ENCODE data around the gene GAN. TPM values are rescaled to one million over a fixed set of nuclear protein-coding genes. Genes with fewer than 3 reads are reported as not detected.
A peak's percentile ranks its signal among the peaks of the same experiment; 100 is the strongest.
"Not testable (repeated sequence)": the region's sequence is repeated elsewhere in the genome, so short reads cannot be mapped to it uniquely, and the experiment has no call there.

Gene GAN
- total RNA-seq, 1 donor from 2014 or later: 20.9 TPM

DNA sequence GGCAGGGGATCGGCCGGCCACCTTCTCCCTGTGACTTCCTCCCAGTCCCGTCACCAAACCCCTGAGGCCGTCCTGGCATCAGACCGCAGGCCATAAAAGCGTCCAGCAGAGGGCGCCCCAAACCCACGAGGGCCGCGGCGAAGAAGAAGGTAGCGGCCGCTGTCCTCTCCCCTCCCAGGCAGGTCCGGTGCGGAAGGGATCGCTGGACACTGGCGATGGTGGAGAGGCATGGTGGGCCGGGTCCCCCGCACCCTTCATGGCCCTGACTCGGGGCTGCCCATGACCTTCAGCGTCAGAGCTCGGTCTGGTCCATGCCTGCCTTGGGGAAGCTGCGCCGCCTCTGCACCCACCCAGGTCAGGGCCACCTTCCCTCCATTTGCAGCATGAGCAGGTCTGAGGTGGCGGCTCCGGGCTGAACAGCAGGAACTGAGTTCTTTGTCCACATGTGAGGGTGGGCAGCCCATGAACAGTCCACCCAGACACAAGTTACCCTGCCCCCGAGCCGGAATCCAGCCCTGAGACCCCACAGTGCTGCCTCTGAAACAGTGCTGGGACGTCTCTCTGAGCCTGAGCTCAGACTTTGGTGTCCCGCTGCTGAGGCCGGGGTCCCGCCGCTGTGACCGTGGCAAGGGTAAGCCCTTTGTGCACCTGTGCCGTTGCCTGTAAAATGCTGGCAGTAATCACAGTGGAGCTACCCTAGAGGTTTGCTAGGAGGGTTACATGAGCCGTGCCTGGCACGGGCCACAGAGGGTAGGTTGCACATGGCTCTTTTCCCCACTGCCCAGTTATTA, 89.0 kb downstream of the GAN start:
- TF ChIP-seq CTCF (IDR thresholded peaks at IDR 0.05; ENCODE audit: insufficient read depth, low read depth, low read length) (peak; percentile 54), EZH2 (IDR thresholded peaks at IDR 0.05; ENCODE audit: insufficient read depth, low read length) (no peak)
- no peak overlapping the region for H3K4me3 ChIP-seq (ENCODE audit: insufficient read depth, low read depth, low read length)
- H3K9me3 Mint-ChIP-seq (ENCODE audit: unreplicated experiment): no peaks in the 10 kb centered on the region
- H3K27me3 ChIP-seq (ENCODE audit: insufficient read depth, low read length): no peaks in the 10 kb centered on the region
- H3K4me2 ChIP-seq (ENCODE audit: low read length): peak overlapping the region; percentile 80
- H3K4me3 Mint-ChIP-seq (ENCODE audit: unreplicated experiment): no peak overlapping the region
- peak overlapping the region; percentile 50 for H3K9ac ChIP-seq (ENCODE audit: low read length)
- H3K4me1 ChIP-seq (ENCODE audit: insufficient read depth, low read length): peaks cover 25% of the 10 kb centered on the region
- FAIRE-seq (no peak), DNase-seq (ENCODE audit: low read depth) (peak; percentile 36)
- peak overlapping the region; percentile 75 for H2AFZ ChIP-seq (ENCODE audit: low read depth, low read length)
- no peaks in the 10 kb centered on the region for H3K36me3 Mint-ChIP-seq (ENCODE audit: low read depth, unreplicated experiment)
- no peaks in the 10 kb centered on the region for H3K79me2 ChIP-seq (ENCODE audit: insufficient read depth, low read length)
- H3K36me3 ChIP-seq (ENCODE audit: insufficient read depth, low read length): no peaks in the 10 kb centered on the region
- H3K9me3 ChIP-seq (ENCODE audit: insufficient read depth, low read depth, low read length): no peaks in the 10 kb centered on the region
- no peaks in the 10 kb centered on the region for H4K20me1 ChIP-seq (ENCODE audit: insufficient read depth, low read length)
- peak overlapping the region; percentile 28 for H3K27ac Mint-ChIP-seq (ENCODE audit: unreplicated experiment)
- peaks cover under 1% of the 10 kb centered on the region for H3K27me3 Mint-ChIP-seq (ENCODE audit: low read depth, unreplicated experiment)
- H3K27ac ChIP-seq (ENCODE audit: low read depth, low read length): peak overlapping the region; percentile 26
- H3K4me1 Mint-ChIP-seq (ENCODE audit: low read depth, unreplicated experiment): peaks cover 13% of the 10 kb centered on the region

GRCh38 chr16:81405002-81405401, 90.2 kb downstream of the GAN start:
- not testable (repeated sequence) for DNase-seq (ENCODE audit: low read depth)
- peak overlapping the region; percentile 98 for H3K27ac Mint-ChIP-seq (ENCODE audit: unreplicated experiment)

GRCh38 chr16:81405702-81406113, 90.9 kb downstream of the GAN start:
- peaks cover 2% of the 10 kb centered on the region for H3K27me3 Mint-ChIP-seq (ENCODE audit: low read depth, unreplicated experiment)
- Histone ChIP-seq H3K4me2 (ENCODE audit: low read length) (peak overlapping the region; percentile 7), H3K27ac (ENCODE audit: low read depth, low read length) (peak overlapping the region; percentile 85), H3K27me3 (ENCODE audit: insufficient read depth, low read length) (no peaks in the 10 kb centered on the region), H3K4me3 (ENCODE audit: insufficient read depth, low read depth, low read length) (no peak overlapping the region), H3K9ac (ENCODE audit: low read length) (peak overlapping the region; percentile 64), H3K9me3 (ENCODE audit: insufficient read depth, low read depth, low read length) (no peaks in the 10 kb centered on the region), H3K36me3 (ENCODE audit: insufficient read depth, low read length) (no peaks in the 10 kb centered on the region), H3K4me1 (ENCODE audit: insufficient read depth, low read length) (peaks cover 25% of the 10 kb centered on the region), H4K20me1 (ENCODE audit: insufficient read depth, low read length) (no peaks in the 10 kb centered on the region), H2AFZ (ENCODE audit: low read depth, low read length) (no peak overlapping the region), H3K79me2 (ENCODE audit: insufficient read depth, low read length) (no peaks in the 10 kb centered on the region)
- FAIRE-seq (peak; percentile 81), DNase-seq (ENCODE audit: low read depth) (peak; percentile 99)
- H3K4me3 Mint-ChIP-seq (ENCODE audit: unreplicated experiment): no peak overlapping the region
- H3K36me3 Mint-ChIP-seq (ENCODE audit: low read depth, unreplicated experiment): no peaks in the 10 kb centered on the region
- H3K9me3 Mint-ChIP-seq (ENCODE audit: unreplicated experiment): no peaks in the 10 kb centered on the region
- peak overlapping the region; percentile 98 for H3K27ac Mint-ChIP-seq (ENCODE audit: unreplicated experiment)
- TF ChIP-seq CTCF (IDR thresholded peaks at IDR 0.05; ENCODE audit: insufficient read depth, low read depth, low read length) (peak; percentile 10), EZH2 (IDR thresholded peaks at IDR 0.05; ENCODE audit: insufficient read depth, low read length) (no peak)
- peaks cover 13% of the 10 kb centered on the region for H3K4me1 Mint-ChIP-seq (ENCODE audit: low read depth, unreplicated experiment)

More at GRCh38 chr16:81405002-81405401, 90.2 kb downstream of the GAN start:
- peak overlapping the region; percentile 7 for H3K4me2 ChIP-seq (ENCODE audit: low read length)
- H3K36me3 ChIP-seq (ENCODE audit: insufficient read depth, low read length); H3K9me3 ChIP-seq (ENCODE audit: insufficient read depth, low read depth, low read length); H2AFZ ChIP-seq (ENCODE audit: low read depth, low read length); H3K79me2 ChIP-seq (ENCODE audit: insufficient read depth, low read length); H3K9me3 Mint-ChIP-seq (ENCODE audit: unreplicated experiment); H3K27me3 Mint-ChIP-seq (ENCODE audit: low read depth, unreplicated experiment); FAIRE-seq; H3K27me3 ChIP-seq (ENCODE audit: insufficient read depth, low read length); H3K36me3 Mint-ChIP-seq (ENCODE audit: low read depth, unreplicated experiment); H3K4me3 Mint-ChIP-seq (ENCODE audit: unreplicated experiment); H4K20me1 ChIP-seq (ENCODE audit: insufficient read depth, low read length); H3K4me3 ChIP-seq (ENCODE audit: insufficient read depth, low read depth, low read length): not testable (repeated sequence)
- H3K4me1 ChIP-seq (ENCODE audit: insufficient read depth, low read length): peaks cover 25% of the 10 kb centered on the region
- peak overlapping the region; percentile 85 for H3K27ac ChIP-seq (ENCODE audit: low read depth, low read length)
- peak overlapping the region; percentile 64 for H3K9ac ChIP-seq (ENCODE audit: low read length)
- peaks cover 13% of the 10 kb centered on the region for H3K4me1 Mint-ChIP-seq (ENCODE audit: low read depth, unreplicated experiment)

All from astrocyte (in vitro differentiated cells and primary cell).